Gastroesophageal sphincter (tissue), 3 donors: Measurements from ENCODE around the gene RAF1.

Source experiments
- EP300 ChIP-seq: sonication (generic); formaldehyde crosslinking; IDR thresholded peaks from one replicate; pipeline ENCODE4 v1.6.1; 2017; ENCODE audit warnings: antibody characterized with exemption, mild to moderate bottlenecking
- POLR2A ChIP-seq, 2 donors: fragments of 450-650 bp; IDR thresholded peaks; one replicate each; pipeline ENCODE4 v1.6.1; 2017; ENCODE audit warnings: antibody characterized with exemption in 2 of 2, mild to moderate bottlenecking in 2 of 2, moderate library complexity in 1 of 2
- POLR2AphosphoS5 ChIP-seq: sonication (generic); formaldehyde crosslinking; IDR thresholded peaks from one replicate; pipeline ENCODE4 v1.6.1; 2017; ENCODE audit warnings: antibody characterized with exemption
- TF ChIP-seq, protein P1 (sequence below), 4 experiments: fragments of 200-600 bp in 2 of 4; fragments of 450-650 bp in 2 of 4; sonication (generic) in 1 of 4; IDR thresholded peaks; one replicate each; pipeline ENCODE4 v1.5.1; 2017 to 2019; ENCODE audit warnings: antibody characterized with exemption in 4 of 4, mild to moderate bottlenecking in 2 of 4, moderate library complexity in 2 of 4

DNA sequence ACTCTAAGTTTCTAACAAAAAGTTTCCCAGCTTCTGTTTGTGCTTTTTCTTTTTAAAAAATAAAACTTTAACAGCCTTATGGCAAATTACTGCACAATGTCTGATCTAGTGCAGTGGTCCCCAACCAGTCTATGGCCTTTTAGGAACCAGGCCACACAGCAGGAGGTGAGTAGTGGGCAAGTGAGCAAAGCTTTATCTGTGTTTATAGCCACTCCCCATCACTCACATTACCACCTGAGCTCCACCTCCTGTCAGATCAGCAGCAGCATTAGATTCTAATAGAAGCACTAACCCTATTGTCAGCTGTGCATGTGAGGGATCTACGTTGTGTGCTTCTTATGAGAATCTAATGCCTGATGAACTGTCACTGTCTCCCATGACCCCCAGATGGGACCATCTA, 101.5 kb downstream of the RAF1 start:
- TF ChIP-seq POLR2A (IDR thresholded peaks at IDR 0.05): no peak
- TF ChIP-seq, protein P1, sequence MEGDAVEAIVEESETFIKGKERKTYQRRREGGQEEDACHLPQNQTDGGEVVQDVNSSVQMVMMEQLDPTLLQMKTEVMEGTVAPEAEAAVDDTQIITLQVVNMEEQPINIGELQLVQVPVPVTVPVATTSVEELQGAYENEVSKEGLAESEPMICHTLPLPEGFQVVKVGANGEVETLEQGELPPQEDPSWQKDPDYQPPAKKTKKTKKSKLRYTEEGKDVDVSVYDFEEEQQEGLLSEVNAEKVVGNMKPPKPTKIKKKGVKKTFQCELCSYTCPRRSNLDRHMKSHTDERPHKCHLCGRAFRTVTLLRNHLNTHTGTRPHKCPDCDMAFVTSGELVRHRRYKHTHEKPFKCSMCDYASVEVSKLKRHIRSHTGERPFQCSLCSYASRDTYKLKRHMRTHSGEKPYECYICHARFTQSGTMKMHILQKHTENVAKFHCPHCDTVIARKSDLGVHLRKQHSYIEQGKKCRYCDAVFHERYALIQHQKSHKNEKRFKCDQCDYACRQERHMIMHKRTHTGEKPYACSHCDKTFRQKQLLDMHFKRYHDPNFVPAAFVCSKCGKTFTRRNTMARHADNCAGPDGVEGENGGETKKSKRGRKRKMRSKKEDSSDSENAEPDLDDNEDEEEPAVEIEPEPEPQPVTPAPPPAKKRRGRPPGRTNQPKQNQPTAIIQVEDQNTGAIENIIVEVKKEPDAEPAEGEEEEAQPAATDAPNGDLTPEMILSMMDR (IDR thresholded peaks at IDR 0.05): no peak
- no peak for TF ChIP-seq EP300
- no peak for TF ChIP-seq POLR2AphosphoS5
